SU-DHL-6 (cell line): ENCODE data around the gene MYMX.

Source experiments
- EZH2phosphoT487 ChIP-seq: fragments of 200-600 bp; sonication (generic), shearing (Covaris generic); conservative IDR thresholded peaks from 2 replicates; pipeline ENCODE4 v1.6.1; 2018; ENCODE audit warnings: mild to moderate bottlenecking, antibody characterized with exemption, low read length, moderate library complexity, mixed read lengths
- TF ChIP-seq, protein P1 (sequence below): fragments of 200-600 bp; sonication (generic); IDR thresholded peaks from one replicate; pipeline ENCODE4 v1.5.1; 2017; ENCODE audit warnings: antibody characterized with exemption, mild to moderate bottlenecking, low read length, moderate library complexity; ENCODE audit not compliant: insufficient read depth, poor library complexity, severe bottlenecking

DNA sequence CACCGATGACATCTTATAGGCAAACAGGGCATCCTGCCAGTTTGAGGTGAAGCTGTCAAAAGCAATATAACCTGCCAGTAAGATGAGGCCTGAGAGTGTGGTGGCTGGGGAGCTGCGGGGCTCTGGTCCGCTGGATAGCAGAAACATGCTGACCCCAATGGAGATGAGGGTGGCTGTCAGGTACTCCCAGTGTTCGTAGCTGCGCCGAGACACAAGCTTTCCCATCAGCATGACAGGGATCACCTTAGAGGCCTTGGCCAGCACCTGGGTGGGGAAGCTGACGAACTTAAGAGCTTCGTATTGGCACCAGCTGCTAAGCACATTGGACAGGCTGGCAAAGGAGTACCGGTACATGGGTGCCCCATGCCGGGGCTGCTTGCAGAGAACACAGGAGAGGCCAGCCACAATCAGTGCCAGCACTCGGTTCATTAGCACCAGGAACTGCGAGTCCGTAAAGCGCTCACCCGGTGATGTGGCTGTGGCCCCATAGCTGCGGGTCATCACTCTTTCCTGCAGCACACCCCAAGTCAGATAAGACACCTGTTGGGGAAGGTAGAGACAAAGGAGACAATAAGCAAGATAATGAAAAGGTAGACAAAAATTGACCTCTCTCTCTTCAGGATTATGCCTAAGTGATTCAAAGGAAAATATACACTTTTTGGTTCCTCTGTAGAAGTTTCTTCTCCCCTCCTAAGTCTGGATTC is 38.5 kb downstream of the MYMX start:
- TF ChIP-seq, protein P1, sequence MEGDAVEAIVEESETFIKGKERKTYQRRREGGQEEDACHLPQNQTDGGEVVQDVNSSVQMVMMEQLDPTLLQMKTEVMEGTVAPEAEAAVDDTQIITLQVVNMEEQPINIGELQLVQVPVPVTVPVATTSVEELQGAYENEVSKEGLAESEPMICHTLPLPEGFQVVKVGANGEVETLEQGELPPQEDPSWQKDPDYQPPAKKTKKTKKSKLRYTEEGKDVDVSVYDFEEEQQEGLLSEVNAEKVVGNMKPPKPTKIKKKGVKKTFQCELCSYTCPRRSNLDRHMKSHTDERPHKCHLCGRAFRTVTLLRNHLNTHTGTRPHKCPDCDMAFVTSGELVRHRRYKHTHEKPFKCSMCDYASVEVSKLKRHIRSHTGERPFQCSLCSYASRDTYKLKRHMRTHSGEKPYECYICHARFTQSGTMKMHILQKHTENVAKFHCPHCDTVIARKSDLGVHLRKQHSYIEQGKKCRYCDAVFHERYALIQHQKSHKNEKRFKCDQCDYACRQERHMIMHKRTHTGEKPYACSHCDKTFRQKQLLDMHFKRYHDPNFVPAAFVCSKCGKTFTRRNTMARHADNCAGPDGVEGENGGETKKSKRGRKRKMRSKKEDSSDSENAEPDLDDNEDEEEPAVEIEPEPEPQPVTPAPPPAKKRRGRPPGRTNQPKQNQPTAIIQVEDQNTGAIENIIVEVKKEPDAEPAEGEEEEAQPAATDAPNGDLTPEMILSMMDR: no peak
- no peak for TF ChIP-seq EZH2phosphoT487
